Activated B cell treated with CpG ODN at 0.5 μM for 24 hours (primary cell): ENCODE results near the gene LMNB1. TPM values are rescaled to one million over a fixed set of nuclear protein-coding genes. Genes with fewer than 3 reads are reported as not detected.
A peak's percentile ranks its signal among the peaks of the same experiment; 100 is the strongest.

Experiments
- ATAC-seq: fragments of 200-7000 bp; cut with Tn5 transposase; one replicate; pipeline ENCODE4 v1.10.0; 2021; ENCODE audit warnings: low read depth, mild to moderate bottlenecking, moderate library complexity
- CTCF ChIA-PET: fragments of 350-600 bp; sonication (Branson Sonifier 250); formaldehyde crosslinking; loops from one replicate; lab custom pipeline; 2021; ENCODE audit warnings: antibody characterized with exemption; lab: Charles Lee
- POLR2A ChIA-PET: fragments of 350-600 bp; sonication (Branson Sonifier 250); formaldehyde crosslinking; loops from one replicate; lab custom pipeline; 2021; ENCODE audit warnings: antibody characterized with exemption; lab: Charles Lee
- DNase-seq: peaks from one replicate; pipeline ENCODE4 v3.0.0; 2022
- H3K27ac Mint-ChIP-seq: one replicate; pipeline ENCODE4 v1.8.0; 2020; ENCODE audit warnings: mixed read lengths
- H3K27me3 Mint-ChIP-seq: one replicate; pipeline ENCODE4 v1.8.0; 2021; ENCODE audit warnings: mixed read lengths
- H3K36me3 Mint-ChIP-seq: one replicate; pipeline ENCODE4 v1.8.0; 2021; ENCODE audit warnings: low read depth, mixed read lengths
- H3K4me1 Mint-ChIP-seq: one replicate; pipeline ENCODE4 v1.8.0; 2021; ENCODE audit warnings: mixed read lengths
- H3K4me3 Mint-ChIP-seq: one replicate; pipeline ENCODE4 v1.8.0; 2020; ENCODE audit warnings: mild to moderate bottlenecking, mixed read lengths
- H3K9me3 Mint-ChIP-seq: one replicate; pipeline ENCODE4 v1.8.0; 2020; ENCODE audit warnings: mixed read lengths
- CTCF ChIP-seq: fragments of 200-600 bp; IDR thresholded peaks from one replicate; pipeline ENCODE4 v1.8.0; 2022; ENCODE audit warnings: antibody characterized with exemption, mild to moderate bottlenecking
- intact Hi-C: fragments of 100-400 bp; cut with micrococcal nuclease; formaldehyde crosslinking; loops from one replicate; pipeline ENCODE4 v1.15.1; 2024
- total RNA-seq: library from RNA; stranded (reverse); gene quantifications from 2 replicates; pipeline ENCODE4 v1.2.3, GENCODE V29; 2022

LMNB1 gene
- total RNA-seq, 1 donor from 2014 or later = 34.7 TPM

- Mint-ChIP-seq H3K36me3 (no peaks in the 10 kb centered on the region), H3K27ac (peak overlapping the region; percentile 95), H3K4me1 (peaks cover 41% of the 10 kb centered on the region), H3K9me3 (no peaks in the 10 kb centered on the region), H3K27me3 (no peaks in the 10 kb centered on the region), H3K4me3 (no peak overlapping the region)
- CTCF ChIA-PET = no interaction called here
- POLR2A ChIA-PET = interaction anchor here (1.0 to 1.3 kb wide), 7 partner anchors 7 to 226 kb away, joined by 3 to 15 read pairs (median 4); partner anchors contain the start of genes C5orf63, LMNB1 and MARCHF3
- no peak for TF ChIP-seq CTCF
- intact Hi-C loops = loop anchor here (5.0 kb wide), 1 partner anchor 381 kb away; no protein-coding TSS in a partner anchor
- no peak for DNase-seq
- no peak for ATAC-seq
Observed at GRCh38 chr5:126846344-126846743, 69.4 kb downstream of the LMNB1 start.

- intact Hi-C loops = loop anchor here (5.0 kb wide), 1 partner anchor 380 kb away; no protein-coding TSS in a partner anchor
- Mint-ChIP-seq H3K9me3 (no peaks in the 10 kb centered on the region), H3K36me3 (no peaks in the 10 kb centered on the region), H3K27ac (peak overlapping the region; percentile 95), H3K4me3 (no peak overlapping the region), H3K27me3 (no peaks in the 10 kb centered on the region), H3K4me1 (peaks cover 46% of the 10 kb centered on the region)
- DNase-seq (no peak), ATAC-seq (no peak)
- CTCF ChIA-PET = no interaction called here
- POLR2A ChIA-PET = no interaction called here
- no peak for TF ChIP-seq CTCF
Observed at GRCh38 chr5:126846744-126847455, 70.0 kb downstream of the LMNB1 start.

- Mint-ChIP-seq H3K36me3 (no peaks in the 10 kb centered on the region), H3K4me1 (peaks cover 52% of the 10 kb centered on the region), H3K27ac (peak overlapping the region; percentile 22), H3K4me3 (no peak overlapping the region), H3K9me3 (no peaks in the 10 kb centered on the region), H3K27me3 (no peaks in the 10 kb centered on the region)
- CTCF ChIA-PET = no interaction called here
- no peak for DNase-seq
- ATAC-seq = no peak
- TF ChIP-seq CTCF = no peak
- POLR2A ChIA-PET = no interaction called here
- intact Hi-C loops = loop anchor here (5.0 kb wide), 1 partner anchor 380 kb away; no protein-coding TSS in a partner anchor
Observed at GRCh38 chr5:126847456-126847820, 70.5 kb downstream of the LMNB1 start.

- DNase-seq (no peak), ATAC-seq (no peak)
- TF ChIP-seq CTCF = no peak
- no peaks in the 10 kb centered on the region for H3K27me3 Mint-ChIP-seq
- no peaks in the 10 kb centered on the region for H3K9me3 Mint-ChIP-seq
- intact Hi-C loops = loop anchor here (5.0 kb wide), 1 partner anchor 379 kb away; no protein-coding TSS in a partner anchor
- no peak overlapping the region for H3K27ac Mint-ChIP-seq
- H3K36me3 Mint-ChIP-seq = no peaks in the 10 kb centered on the region
- ChIA-PET CTCF (interaction anchor here (0.7 kb wide), 1 partner anchor 209 kb away, joined by 3 read pairs; no protein-coding TSS in a partner anchor), POLR2A (no interaction called here)
- H3K4me3 Mint-ChIP-seq = no peak overlapping the region
- H3K4me1 Mint-ChIP-seq = peaks cover 56% of the 10 kb centered on the region
Observed at GRCh38 chr5:126847826-126848251, 70.9 kb downstream of the LMNB1 start.

GRCh38 chr5:126848253-126848652 is 71.3 kb downstream of the LMNB1 start:
- intact Hi-C loops = loop anchor here (5.0 kb wide), 1 partner anchor 379 kb away; no protein-coding TSS in a partner anchor

More at GRCh38 chr5:126848253-126848652, 71.3 kb downstream of the LMNB1 start:
- Mint-ChIP-seq H3K36me3 (no peaks in the 10 kb centered on the region), H3K27me3 (no peaks in the 10 kb centered on the region), H3K4me3 (no peak overlapping the region), H3K27ac (peak overlapping the region; percentile 10), H3K9me3 (no peaks in the 10 kb centered on the region), H3K4me1 (peaks cover 60% of the 10 kb centered on the region)
- no peak for DNase-seq
- no peak for ATAC-seq
- TF ChIP-seq CTCF = no peak
- ChIA-PET CTCF (interaction anchor here (0.7 kb wide), 1 partner anchor 208 kb away, joined by 3 read pairs; no protein-coding TSS in a partner anchor), POLR2A (no interaction called here)
